Measurements from ENCODE around the gene KMT5C.
A peak's percentile ranks its signal among the peaks of the same experiment; 100 is the strongest.

The KMT5C gene
- total RNA-seq: 44.7 to 59.0 (median 53.4) reads per million in 3 donors

DNA sequence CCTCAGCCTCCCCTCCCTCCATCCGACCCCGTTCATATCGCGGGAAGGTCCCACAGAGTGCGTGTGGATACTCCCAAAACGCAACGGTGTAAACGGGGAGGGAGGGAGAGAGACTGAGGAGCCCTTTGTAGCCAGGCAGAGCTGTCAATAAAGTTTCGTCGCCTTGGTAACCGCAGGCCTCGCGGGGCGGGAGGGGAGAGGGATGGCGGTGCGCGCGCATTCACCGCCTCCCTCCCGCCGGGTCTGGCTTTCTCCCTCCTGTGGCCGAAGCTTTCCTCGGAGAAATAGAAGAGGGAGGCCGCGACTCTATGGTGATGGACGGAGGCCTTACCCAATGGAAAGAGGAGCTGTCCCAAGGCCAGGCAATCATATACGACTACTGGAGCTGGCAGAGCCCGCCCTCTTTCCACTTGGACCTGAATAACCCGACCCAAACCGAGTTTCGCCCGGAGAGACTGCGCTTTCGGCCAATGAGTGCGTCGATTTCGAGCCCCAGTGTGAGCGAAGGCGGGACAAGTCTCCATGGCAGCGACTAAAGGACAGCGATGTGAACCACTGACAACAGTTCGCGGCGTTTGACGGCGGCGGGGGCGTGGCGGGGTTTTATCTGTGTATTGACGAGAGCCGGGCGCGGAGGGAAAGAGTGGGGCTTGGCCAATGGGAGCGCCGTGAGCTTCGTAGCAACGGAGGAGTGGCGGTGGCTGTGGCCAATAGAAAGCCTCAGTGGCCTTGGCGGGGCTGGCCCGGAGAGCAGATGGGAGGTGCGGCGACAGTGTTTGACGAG lies at the start of gene KMT5C:
KMT5C (plus strand) TSS at position 772 of the 784 bp plus-strand sequence. CDS start 2,061 bp downstream, outside the sequence.
- H3K27me3 ChIP-seq (replicated peaks; ENCODE audit: control insufficient read depth, insufficient read depth, low read length, poor library complexity, severe bottlenecking): no peaks in the 10 kb centered on the region
- peaks cover 17% of the 10 kb centered on the region for H3K36me3 ChIP-seq (ENCODE audit: control insufficient read depth, insufficient read depth, low read length)
- peak within 1 kb of the TSS; percentile 98 for H3K27ac ChIP-seq (ENCODE audit: insufficient read depth, low read length, poor library complexity, severe bottlenecking)
- peaks cover 18% of the 10 kb centered on the region for H3K4me1 ChIP-seq (ENCODE audit: control insufficient read depth, insufficient read depth, low read length, poor library complexity, severe bottlenecking)
- peak; percentile 100 for DNase-seq
- no peaks in the 10 kb centered on the region for H3K9me3 ChIP-seq (ENCODE audit: control insufficient read depth, low read length)
- H3K4me3 ChIP-seq (ENCODE audit: insufficient read depth, low read depth, low read length, poor library complexity, severe bottlenecking): peak within 1 kb of the TSS; percentile 52

DNA sequence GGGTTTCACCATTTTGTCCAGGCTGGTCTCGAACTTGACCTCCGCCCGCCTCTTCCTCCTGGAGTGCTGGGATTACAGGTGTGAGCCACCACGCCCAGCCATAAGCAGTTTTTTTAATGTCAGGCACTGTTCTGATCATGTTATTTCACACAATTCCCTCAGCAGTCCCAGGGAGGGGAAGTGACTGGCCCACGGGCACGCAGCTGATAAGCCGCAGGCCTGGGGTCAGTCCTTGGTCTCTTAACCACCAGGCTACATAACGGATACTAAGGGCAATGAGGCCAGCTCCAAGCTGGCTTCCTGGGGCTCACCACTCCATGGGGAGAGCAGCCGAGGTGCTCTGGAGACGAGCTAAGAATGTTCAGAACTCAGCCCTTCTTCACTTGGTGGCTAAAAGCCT lies 42.4 kb upstream of the KMT5C start:
- Histone ChIP-seq H3K27ac (ENCODE audit: insufficient read depth, low read length, poor library complexity, severe bottlenecking) (no peak overlapping the region), H3K4me1 (ENCODE audit: control insufficient read depth, insufficient read depth, low read length, poor library complexity, severe bottlenecking) (no peaks in the 10 kb centered on the region), H3K27me3 (replicated peaks; ENCODE audit: control insufficient read depth, insufficient read depth, low read length, poor library complexity, severe bottlenecking) (no peaks in the 10 kb centered on the region), H3K36me3 (ENCODE audit: control insufficient read depth, insufficient read depth, low read length) (no peaks in the 10 kb centered on the region), H3K4me3 (ENCODE audit: insufficient read depth, low read depth, low read length, poor library complexity, severe bottlenecking) (no peak overlapping the region), H3K9me3 (ENCODE audit: control insufficient read depth, low read length) (no peaks in the 10 kb centered on the region)
- no peak for DNase-seq

DNA sequence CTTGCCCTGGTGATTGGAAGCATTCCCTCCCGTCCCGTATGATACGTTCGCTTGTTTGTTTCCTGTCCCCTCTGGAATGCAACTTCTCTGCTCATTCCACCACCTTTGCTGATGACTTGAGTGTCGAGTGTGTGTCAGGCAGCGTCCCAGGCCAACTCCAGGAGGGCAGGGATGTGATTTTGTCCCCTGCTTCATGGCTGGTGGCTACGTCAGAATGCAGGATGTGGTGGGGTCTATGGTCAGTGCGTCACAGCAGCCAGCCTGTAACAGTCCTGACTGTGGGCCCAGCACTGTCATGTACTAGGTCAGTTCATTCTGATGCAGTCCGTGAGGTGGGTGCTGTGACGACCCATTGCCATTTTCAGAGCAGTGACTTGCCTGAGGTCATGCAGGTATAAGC lies 39.7 kb upstream of the KMT5C start:
- DNase-seq: no peak
- no peak overlapping the region for H3K4me3 ChIP-seq (ENCODE audit: insufficient read depth, low read depth, low read length, poor library complexity, severe bottlenecking)
- no peaks in the 10 kb centered on the region for H3K36me3 ChIP-seq (ENCODE audit: control insufficient read depth, insufficient read depth, low read length)
- no peaks in the 10 kb centered on the region for H3K4me1 ChIP-seq (ENCODE audit: control insufficient read depth, insufficient read depth, low read length, poor library complexity, severe bottlenecking)
- no peak overlapping the region for H3K27ac ChIP-seq (ENCODE audit: insufficient read depth, low read length, poor library complexity, severe bottlenecking)
- no peaks in the 10 kb centered on the region for H3K27me3 ChIP-seq (replicated peaks; ENCODE audit: control insufficient read depth, insufficient read depth, low read length, poor library complexity, severe bottlenecking)
- H3K9me3 ChIP-seq (ENCODE audit: control insufficient read depth, low read length): no peaks in the 10 kb centered on the region

DNA sequence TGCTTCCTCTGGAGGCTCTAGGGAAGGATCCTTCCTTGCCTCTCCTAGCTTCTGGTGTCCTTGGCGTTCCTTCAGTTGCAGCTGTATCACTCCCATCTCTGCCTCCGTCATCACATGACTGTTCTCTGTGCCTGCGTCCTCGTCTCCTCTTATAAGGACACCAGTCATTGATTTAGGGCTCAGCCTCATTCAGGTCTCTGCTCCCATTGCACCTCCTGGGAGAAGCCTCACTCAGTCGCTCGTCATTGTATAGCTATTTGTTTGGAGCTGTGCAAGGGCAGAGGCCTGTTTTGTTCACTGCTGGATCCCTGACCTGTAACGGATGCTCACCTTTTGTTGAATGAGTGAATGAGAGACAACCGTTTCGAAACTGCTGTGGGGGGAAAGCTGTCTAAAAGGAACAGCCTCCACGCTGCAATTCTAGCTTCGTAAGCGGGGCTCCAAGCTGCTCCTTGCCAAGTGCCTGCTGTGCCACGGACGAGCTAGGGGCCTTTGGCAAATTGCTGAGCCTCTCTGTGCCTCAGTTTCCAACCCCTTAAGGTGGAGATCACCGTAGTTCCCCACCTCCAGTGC lies 38.7 kb upstream of the KMT5C start:
- no peak for DNase-seq
- Histone ChIP-seq H3K27me3 (replicated peaks; ENCODE audit: control insufficient read depth, insufficient read depth, low read length, poor library complexity, severe bottlenecking) (no peaks in the 10 kb centered on the region), H3K4me1 (ENCODE audit: control insufficient read depth, insufficient read depth, low read length, poor library complexity, severe bottlenecking) (no peaks in the 10 kb centered on the region), H3K27ac (ENCODE audit: insufficient read depth, low read length, poor library complexity, severe bottlenecking) (no peak overlapping the region), H3K4me3 (ENCODE audit: insufficient read depth, low read depth, low read length, poor library complexity, severe bottlenecking) (no peak overlapping the region), H3K9me3 (ENCODE audit: control insufficient read depth, low read length) (no peaks in the 10 kb centered on the region), H3K36me3 (ENCODE audit: control insufficient read depth, insufficient read depth, low read length) (no peaks in the 10 kb centered on the region)

DNA sequence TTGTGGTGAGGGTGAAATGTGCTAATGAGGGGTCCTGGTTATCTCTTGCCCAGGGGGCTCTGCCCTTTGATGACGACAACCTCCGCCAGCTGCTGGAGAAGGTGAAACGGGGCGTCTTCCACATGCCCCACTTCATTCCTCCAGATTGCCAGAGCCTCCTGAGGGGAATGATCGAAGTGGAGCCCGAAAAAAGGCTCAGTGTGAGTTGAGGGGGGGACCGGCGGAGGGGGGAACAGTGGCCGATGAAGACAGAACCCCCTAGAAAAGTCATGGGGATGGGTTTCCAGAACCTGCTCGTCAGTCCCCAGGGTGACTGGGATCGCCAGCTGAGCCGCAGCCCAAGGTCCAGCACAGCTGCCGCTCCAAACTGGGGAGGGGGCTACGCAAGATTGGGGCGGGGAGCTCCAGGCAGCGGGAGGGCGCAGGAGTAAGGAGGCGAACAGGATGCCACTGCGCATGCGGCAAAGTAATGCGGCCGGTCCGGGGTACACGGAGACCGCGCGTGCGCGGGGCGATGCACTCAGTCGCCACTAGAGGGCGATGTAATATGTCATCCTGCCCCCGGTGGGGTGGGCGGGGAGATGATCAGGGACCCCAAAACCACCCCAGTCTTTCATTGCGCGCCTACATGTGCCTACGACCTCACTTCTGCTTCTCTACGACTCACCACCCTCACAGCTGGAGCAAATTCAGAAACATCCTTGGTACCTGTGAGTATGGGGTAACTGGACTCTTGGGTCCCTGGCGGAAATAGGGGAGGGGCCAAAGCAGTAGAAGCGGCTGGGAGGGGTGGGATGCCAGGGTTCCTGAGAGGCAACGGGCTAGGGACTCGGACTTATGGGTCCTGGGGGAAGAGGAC lies 38.0 kb upstream of the KMT5C start:
- no peaks in the 10 kb centered on the region for H3K27me3 ChIP-seq (replicated peaks; ENCODE audit: control insufficient read depth, insufficient read depth, low read length, poor library complexity, severe bottlenecking)
- H3K9me3 ChIP-seq (ENCODE audit: control insufficient read depth, low read length): no peaks in the 10 kb centered on the region
- DNase-seq: peak; percentile 78 to 89 (median 85)
- peak overlapping the region; percentile 45 for H3K4me3 ChIP-seq (ENCODE audit: insufficient read depth, low read depth, low read length, poor library complexity, severe bottlenecking)
- H3K4me1 ChIP-seq (ENCODE audit: control insufficient read depth, insufficient read depth, low read length, poor library complexity, severe bottlenecking): no peaks in the 10 kb centered on the region
- peak overlapping the region; percentile 1 for H3K27ac ChIP-seq (ENCODE audit: insufficient read depth, low read length, poor library complexity, severe bottlenecking)
- no peaks in the 10 kb centered on the region for H3K36me3 ChIP-seq (ENCODE audit: control insufficient read depth, insufficient read depth, low read length)

DNA sequence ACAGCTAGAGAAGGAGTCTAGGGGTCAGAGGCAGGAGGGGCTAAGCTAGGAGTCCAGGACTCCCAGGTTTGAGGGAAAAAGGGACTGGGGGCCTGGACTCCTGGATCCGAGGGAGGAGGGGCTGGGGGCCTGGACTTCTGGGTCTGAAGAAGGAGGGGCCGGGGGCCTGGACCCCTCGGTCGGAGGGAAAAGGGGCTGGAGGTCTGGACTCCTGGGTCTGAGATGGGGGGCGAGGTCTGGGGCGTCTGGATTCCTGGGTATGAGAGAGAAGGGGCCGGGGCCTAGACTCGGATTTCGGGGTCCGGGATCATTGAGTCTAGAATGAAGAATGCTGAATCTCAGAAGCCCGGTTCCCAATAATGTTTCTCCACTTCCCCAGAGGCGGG lies 37.4 kb upstream of the KMT5C start:
- H3K27me3 ChIP-seq (replicated peaks; ENCODE audit: control insufficient read depth, insufficient read depth, low read length, poor library complexity, severe bottlenecking): no peaks in the 10 kb centered on the region
- no peaks in the 10 kb centered on the region for H3K9me3 ChIP-seq (ENCODE audit: control insufficient read depth, low read length)
- H3K36me3 ChIP-seq (ENCODE audit: control insufficient read depth, insufficient read depth, low read length): no peaks in the 10 kb centered on the region
- H3K4me3 ChIP-seq (ENCODE audit: insufficient read depth, low read depth, low read length, poor library complexity, severe bottlenecking): peak overlapping the region; percentile 45
- DNase-seq: no peak
- no peaks in the 10 kb centered on the region for H3K4me1 ChIP-seq (ENCODE audit: control insufficient read depth, insufficient read depth, low read length, poor library complexity, severe bottlenecking)
- H3K27ac ChIP-seq (ENCODE audit: insufficient read depth, low read length, poor library complexity, severe bottlenecking): peak overlapping the region; percentile 1

DNA sequence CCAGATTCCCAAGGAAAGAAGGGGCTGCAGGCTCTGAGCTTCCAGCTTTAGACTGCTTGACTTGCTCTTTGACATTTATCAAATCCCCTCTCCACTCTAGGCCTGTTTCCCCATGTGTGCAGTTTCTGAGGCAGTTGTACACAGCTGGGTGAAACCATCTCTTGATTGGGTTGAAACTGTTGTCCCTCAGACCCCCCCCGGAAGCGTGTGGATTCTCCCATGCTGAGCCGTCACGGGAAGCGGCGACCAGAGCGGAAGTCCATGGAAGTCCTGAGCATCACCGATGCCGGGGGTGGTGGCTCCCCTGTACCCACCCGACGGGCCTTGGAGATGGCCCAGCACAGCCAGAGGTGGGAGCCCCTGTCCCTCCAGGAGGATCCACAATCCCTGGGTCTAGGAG lies 36.2 kb upstream of the KMT5C start:
- Histone ChIP-seq H3K4me1 (ENCODE audit: control insufficient read depth, insufficient read depth, low read length, poor library complexity, severe bottlenecking) (no peaks in the 10 kb centered on the region), H3K4me3 (ENCODE audit: insufficient read depth, low read depth, low read length, poor library complexity, severe bottlenecking) (no peak overlapping the region), H3K36me3 (ENCODE audit: control insufficient read depth, insufficient read depth, low read length) (no peaks in the 10 kb centered on the region), H3K9me3 (ENCODE audit: control insufficient read depth, low read length) (no peaks in the 10 kb centered on the region), H3K27me3 (replicated peaks; ENCODE audit: control insufficient read depth, insufficient read depth, low read length, poor library complexity, severe bottlenecking) (no peaks in the 10 kb centered on the region), H3K27ac (ENCODE audit: insufficient read depth, low read length, poor library complexity, severe bottlenecking) (no peak overlapping the region)
- no peak for DNase-seq

DNA sequence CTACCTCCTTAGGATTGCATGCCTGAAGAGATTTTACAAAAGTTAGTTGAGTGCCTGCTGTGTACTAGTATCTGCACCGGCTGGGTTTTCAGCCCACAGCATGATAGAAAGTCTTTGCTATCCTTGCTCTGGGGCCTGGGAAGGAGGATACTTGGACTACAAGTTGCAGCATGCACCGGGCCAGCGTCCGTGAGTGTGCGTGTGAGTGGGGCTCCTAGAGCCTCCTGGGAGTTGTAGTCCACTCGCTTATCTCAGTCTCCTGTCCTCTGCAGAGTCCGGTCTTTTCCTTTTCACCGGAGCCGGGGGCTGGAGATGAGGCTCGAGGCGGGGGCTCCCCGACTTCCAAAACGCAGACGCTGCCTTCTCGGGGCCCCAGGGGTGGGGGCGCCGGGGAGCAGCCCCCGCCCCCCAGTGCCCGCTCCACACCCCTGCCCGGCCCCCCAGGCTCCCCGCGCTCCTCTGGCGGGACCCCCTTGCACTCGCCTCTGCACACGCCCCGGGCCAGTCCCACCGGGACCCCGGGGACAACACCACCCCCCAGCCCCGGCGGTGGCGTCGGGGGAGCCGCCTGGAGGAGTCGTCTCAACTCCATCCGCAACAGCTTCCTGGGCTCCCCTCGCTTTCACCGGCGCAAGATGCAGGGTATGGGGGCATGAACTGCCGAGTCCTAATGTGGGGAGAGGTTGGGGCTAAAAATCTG lies 35.2 kb upstream of the KMT5C start:
- no peaks in the 10 kb centered on the region for H3K36me3 ChIP-seq (ENCODE audit: control insufficient read depth, insufficient read depth, low read length)
- H3K27ac ChIP-seq (ENCODE audit: insufficient read depth, low read length, poor library complexity, severe bottlenecking): no peak overlapping the region
- no peaks in the 10 kb centered on the region for H3K9me3 ChIP-seq (ENCODE audit: control insufficient read depth, low read length)
- no peaks in the 10 kb centered on the region for H3K27me3 ChIP-seq (replicated peaks; ENCODE audit: control insufficient read depth, insufficient read depth, low read length, poor library complexity, severe bottlenecking)
- no peaks in the 10 kb centered on the region for H3K4me1 ChIP-seq (ENCODE audit: control insufficient read depth, insufficient read depth, low read length, poor library complexity, severe bottlenecking)
- no peak overlapping the region for H3K4me3 ChIP-seq (ENCODE audit: insufficient read depth, low read depth, low read length, poor library complexity, severe bottlenecking)
- DNase-seq: no peak

DNA sequence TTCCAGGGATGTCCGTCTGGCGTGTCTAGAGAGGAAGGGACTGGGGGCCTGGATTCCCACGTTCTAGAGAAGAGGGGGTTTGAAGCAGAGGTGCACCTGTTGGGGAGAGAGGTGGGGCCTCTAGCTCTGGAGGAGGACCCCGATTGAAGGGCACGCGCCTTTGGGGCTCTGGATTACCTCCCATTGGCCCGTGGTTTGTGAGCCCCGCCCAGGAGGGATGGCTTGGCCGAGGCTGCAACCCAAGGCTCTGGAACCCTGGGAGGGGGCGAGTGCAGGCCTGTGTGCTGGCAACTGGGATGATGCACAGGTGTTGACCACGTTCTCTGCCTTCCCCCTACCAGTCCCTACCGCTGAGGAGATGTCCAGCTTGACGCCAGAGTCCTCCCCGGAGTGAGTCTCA lies 34.7 kb upstream of the KMT5C start:
- DNase-seq: no peak
- Histone ChIP-seq H3K4me3 (ENCODE audit: insufficient read depth, low read depth, low read length, poor library complexity, severe bottlenecking) (no peak overlapping the region), H3K36me3 (ENCODE audit: control insufficient read depth, insufficient read depth, low read length) (no peaks in the 10 kb centered on the region), H3K9me3 (ENCODE audit: control insufficient read depth, low read length) (no peaks in the 10 kb centered on the region), H3K27me3 (replicated peaks; ENCODE audit: control insufficient read depth, insufficient read depth, low read length, poor library complexity, severe bottlenecking) (no peaks in the 10 kb centered on the region), H3K4me1 (ENCODE audit: control insufficient read depth, insufficient read depth, low read length, poor library complexity, severe bottlenecking) (no peaks in the 10 kb centered on the region), H3K27ac (ENCODE audit: insufficient read depth, low read length, poor library complexity, severe bottlenecking) (no peak overlapping the region)

Measured in effector memory CD4-positive, alpha-beta T cell (primary cell).